Stimulated activated effector memory CD8-positive, alpha-beta T cell treated with anti-CD3 and anti-CD28 coated beads, Interleukin-12 subunit alpha, Interleukin-12 subunit beta, amount 100 ng/mL, for 72 hours (primary cell): ENCODE measurements around the gene DIP2B.
A peak's percentile ranks its signal among the peaks of the same experiment; 100 is the strongest.
"Not testable (repeated sequence)": the region's sequence is repeated elsewhere in the genome, so short reads cannot be mapped to it uniquely, and the experiment has no call there.

Experiments
- ATAC-seq: fragments of 150-1000 bp; cut with Tn5 transposase; 2 replicates; pipeline ENCODE4 v1.10.0; 2021
- DNase-seq, 2 donors: peaks; one replicate each; pipeline ENCODE4 v3.0.0; 2021 to 2022; ENCODE audit warnings: low spot score in 2 of 2
- H3K27ac Mint-ChIP-seq: one replicate; pipeline ENCODE4 v1.8.0; 2022; ENCODE audit warnings: mild to moderate bottlenecking, mixed read lengths
- H3K36me3 Mint-ChIP-seq: one replicate; pipeline ENCODE4 v1.8.0; 2022; ENCODE audit warnings: mild to moderate bottlenecking, mixed read lengths
- H3K4me1 Mint-ChIP-seq: one replicate; pipeline ENCODE4 v1.8.0; 2022; ENCODE audit warnings: mixed read lengths
- H3K4me3 Mint-ChIP-seq: one replicate; pipeline ENCODE4 v1.8.0; 2022; ENCODE audit warnings: mild to moderate bottlenecking, mixed read lengths
- H3K9me3 Mint-ChIP-seq: one replicate; pipeline ENCODE4 v1.8.0; 2022; ENCODE audit warnings: mixed read lengths

DIP2B gene

GRCh38 chr12:50554651-50555050 lies 49.9 kb downstream of the DIP2B start:
- no peaks in the 10 kb centered on the region for H3K9me3 Mint-ChIP-seq
- no peak for ATAC-seq
- H3K4me1 Mint-ChIP-seq = peaks cover 23% of the 10 kb centered on the region
- no peak overlapping the region for H3K4me3 Mint-ChIP-seq
- H3K36me3 Mint-ChIP-seq = no peaks in the 10 kb centered on the region
- DNase-seq = no peak
- H3K27ac Mint-ChIP-seq = peak overlapping the region; percentile 79

GRCh38 chr12:50555471-50555885 lies 50.7 kb downstream of the DIP2B start:
- H3K36me3 Mint-ChIP-seq = no peaks in the 10 kb centered on the region
- H3K4me1 Mint-ChIP-seq = peaks cover 23% of the 10 kb centered on the region
- ATAC-seq (peak; percentile 92), DNase-seq (no peak)
- peak overlapping the region; percentile 79 for H3K27ac Mint-ChIP-seq
- H3K4me3 Mint-ChIP-seq = peak overlapping the region; percentile 2
- H3K9me3 Mint-ChIP-seq = no peaks in the 10 kb centered on the region

DNA sequence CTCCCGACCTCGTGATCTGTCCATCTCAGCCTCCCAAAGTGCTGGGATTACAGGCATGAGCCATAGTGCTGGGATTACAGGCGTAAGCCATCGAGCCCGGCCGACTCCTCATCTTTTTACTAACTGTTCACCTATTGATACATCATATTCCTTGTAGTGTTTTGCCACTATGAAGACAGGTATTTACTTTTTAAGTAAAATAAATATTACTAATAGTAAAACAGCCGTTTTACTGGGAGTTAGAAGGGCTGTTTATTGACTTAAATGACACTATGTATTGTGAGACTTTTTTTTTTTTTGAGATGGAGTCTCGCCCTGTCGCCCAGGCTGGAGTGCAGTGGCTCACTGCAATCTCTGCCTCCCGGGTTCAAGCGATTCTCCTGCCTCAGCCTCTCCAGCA lies 51.5 kb downstream of the DIP2B start:
- no peaks in the 10 kb centered on the region for H3K36me3 Mint-ChIP-seq
- peak overlapping the region; percentile 79 for H3K27ac Mint-ChIP-seq
- no peak overlapping the region for H3K4me3 Mint-ChIP-seq
- DNase-seq = no peak
- no peak for ATAC-seq
- H3K4me1 Mint-ChIP-seq = peaks cover 23% of the 10 kb centered on the region
- no peaks in the 10 kb centered on the region for H3K9me3 Mint-ChIP-seq

- not testable (repeated sequence) for H3K4me3 Mint-ChIP-seq, ATAC-seq, H3K36me3 Mint-ChIP-seq, H3K27ac Mint-ChIP-seq, DNase-seq, H3K9me3 Mint-ChIP-seq
- H3K4me1 Mint-ChIP-seq = peaks cover 23% of the 10 kb centered on the region
Measured at GRCh38 chr12:50556796-50557195, 52.0 kb downstream of the DIP2B start.

DNA sequence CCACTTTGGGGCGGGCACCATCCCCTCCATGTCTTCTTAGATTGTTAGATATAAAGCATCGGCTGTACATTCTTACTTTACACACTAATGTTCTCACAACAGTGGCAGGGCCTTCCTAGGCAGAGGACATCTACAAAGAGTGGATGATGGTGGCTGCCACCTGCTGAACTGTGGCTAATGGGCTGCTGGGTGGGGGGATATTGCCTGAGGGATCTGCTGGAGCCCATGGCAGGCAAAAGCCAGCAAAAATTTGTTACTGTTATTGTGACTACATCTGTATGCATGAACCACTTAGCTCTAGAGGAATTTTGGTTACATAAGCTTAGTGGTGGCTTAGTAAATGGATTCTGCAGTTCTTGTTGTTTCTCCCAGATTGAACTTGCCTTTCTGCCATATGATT lies 52.6 kb downstream of the DIP2B start:
- Mint-ChIP-seq H3K36me3 (no peaks in the 10 kb centered on the region), H3K4me1 (peaks cover 23% of the 10 kb centered on the region), H3K9me3 (no peaks in the 10 kb centered on the region), H3K27ac (no peak overlapping the region), H3K4me3 (no peak overlapping the region)
- ATAC-seq = no peak
- DNase-seq = no peak

GRCh38 chr12:50558970-50559369 lies 54.2 kb downstream of the DIP2B start:
- Mint-ChIP-seq H3K4me1 (peaks cover 24% of the 10 kb centered on the region), H3K27ac (no peak overlapping the region), H3K9me3 (no peaks in the 10 kb centered on the region), H3K36me3 (no peaks in the 10 kb centered on the region), H3K4me3 (no peak overlapping the region)
- DNase-seq (no peak), ATAC-seq (no peak)

GRCh38 chr12:50562520-50563433 lies 58.0 kb downstream of the DIP2B start:
- peaks cover 15% of the 10 kb centered on the region for H3K4me1 Mint-ChIP-seq
- DNase-seq = no peak
- no peak overlapping the region for H3K4me3 Mint-ChIP-seq
- H3K27ac Mint-ChIP-seq = no peak overlapping the region
- no peaks in the 10 kb centered on the region for H3K36me3 Mint-ChIP-seq
- H3K9me3 Mint-ChIP-seq = no peaks in the 10 kb centered on the region
- no peak for ATAC-seq

DNA sequence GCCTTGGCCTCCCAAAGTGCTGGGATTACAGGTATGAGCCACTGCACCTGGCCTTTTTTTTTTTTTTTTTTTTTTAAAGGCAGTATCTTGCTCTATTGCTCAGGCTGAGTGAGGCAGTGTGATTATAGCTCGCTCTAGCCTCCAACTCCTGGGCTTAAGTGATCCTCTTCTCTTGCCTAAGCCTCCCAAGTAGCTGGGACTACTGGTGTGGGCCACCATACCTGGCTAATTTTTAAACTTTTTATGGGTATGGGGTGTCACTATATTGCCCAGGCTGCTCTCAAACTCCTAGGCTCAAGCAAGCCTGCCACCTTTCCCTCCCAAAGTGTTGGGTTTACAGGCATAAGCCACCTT lies 58.6 kb downstream of the DIP2B start:
- ATAC-seq (no peak), DNase-seq (no peak)
- H3K9me3 Mint-ChIP-seq = no peaks in the 10 kb centered on the region
- H3K4me1 Mint-ChIP-seq = peaks cover 15% of the 10 kb centered on the region
- no peaks in the 10 kb centered on the region for H3K36me3 Mint-ChIP-seq
- H3K27ac Mint-ChIP-seq = peak overlapping the region; percentile 14
- no peak overlapping the region for H3K4me3 Mint-ChIP-seq

DNA sequence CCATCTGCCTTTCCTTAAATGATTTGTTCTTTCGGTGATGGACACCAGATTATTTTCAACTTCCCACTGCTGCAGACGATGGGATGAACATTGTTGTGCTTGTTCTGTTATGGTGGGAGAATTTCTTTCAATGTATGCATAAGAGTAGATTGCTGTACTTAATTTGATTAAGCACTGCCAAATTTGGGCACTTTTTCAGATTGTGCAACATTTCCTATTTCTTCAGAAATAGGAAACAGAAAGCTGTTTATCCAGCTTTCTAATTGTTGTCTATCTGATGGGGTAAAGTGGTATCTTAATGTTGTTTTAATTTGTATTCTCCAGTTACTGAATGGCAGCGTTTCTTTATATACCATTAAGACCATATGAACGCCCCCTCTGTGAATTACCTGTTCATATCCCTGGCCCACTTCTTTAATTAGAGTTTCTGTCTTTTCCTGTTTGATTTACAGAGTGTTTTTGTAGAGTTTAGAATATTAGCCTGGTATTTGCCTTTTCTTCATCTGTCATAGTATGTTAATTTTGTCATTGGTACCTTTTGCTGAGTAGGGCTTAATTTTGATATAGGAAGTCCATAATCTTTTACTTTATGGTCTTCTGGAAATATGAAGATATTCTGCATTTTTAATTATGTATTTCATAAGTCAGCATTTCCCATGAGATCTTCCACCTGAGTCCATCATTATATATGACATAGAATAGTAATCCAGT lies 59.6 kb downstream of the DIP2B start:
- ATAC-seq (no peak), DNase-seq (no peak)
- Mint-ChIP-seq H3K36me3 (no peaks in the 10 kb centered on the region), H3K27ac (peak overlapping the region; percentile 14), H3K4me3 (no peak overlapping the region), H3K9me3 (no peaks in the 10 kb centered on the region), H3K4me1 (peaks cover 20% of the 10 kb centered on the region)

DNA sequence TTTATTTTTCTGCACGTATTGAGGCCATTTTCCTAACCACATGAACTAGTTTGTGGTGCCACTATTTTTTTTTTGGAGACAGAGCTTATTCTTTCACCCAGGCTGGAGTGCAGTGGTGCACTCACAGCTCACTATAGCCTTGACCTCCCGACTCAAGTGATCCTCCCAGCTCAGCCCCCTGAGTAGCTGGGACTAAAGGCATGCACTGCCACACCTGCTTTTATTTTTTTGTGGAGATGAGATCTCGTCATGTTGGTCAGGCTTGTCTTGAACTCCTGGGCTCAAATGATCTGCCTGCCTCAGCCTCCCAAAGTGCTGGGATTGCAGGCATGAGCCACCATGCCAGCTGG lies 60.1 kb downstream of the DIP2B start:
- H3K4me1 Mint-ChIP-seq = peaks cover 20% of the 10 kb centered on the region
- H3K27ac Mint-ChIP-seq = no peak overlapping the region
- no peak for DNase-seq
- ATAC-seq = no peak
- no peaks in the 10 kb centered on the region for H3K9me3 Mint-ChIP-seq
- H3K36me3 Mint-ChIP-seq = no peaks in the 10 kb centered on the region
- no peak overlapping the region for H3K4me3 Mint-ChIP-seq

- Mint-ChIP-seq H3K4me3 (no peak overlapping the region), H3K9me3 (no peaks in the 10 kb centered on the region), H3K27ac (no peak overlapping the region), H3K4me1 (peaks cover 20% of the 10 kb centered on the region), H3K36me3 (no peaks in the 10 kb centered on the region)
- ATAC-seq = no peak
- DNase-seq = no peak
Measured at GRCh38 chr12:50566066-50566465, 61.3 kb downstream of the DIP2B start.

DNA sequence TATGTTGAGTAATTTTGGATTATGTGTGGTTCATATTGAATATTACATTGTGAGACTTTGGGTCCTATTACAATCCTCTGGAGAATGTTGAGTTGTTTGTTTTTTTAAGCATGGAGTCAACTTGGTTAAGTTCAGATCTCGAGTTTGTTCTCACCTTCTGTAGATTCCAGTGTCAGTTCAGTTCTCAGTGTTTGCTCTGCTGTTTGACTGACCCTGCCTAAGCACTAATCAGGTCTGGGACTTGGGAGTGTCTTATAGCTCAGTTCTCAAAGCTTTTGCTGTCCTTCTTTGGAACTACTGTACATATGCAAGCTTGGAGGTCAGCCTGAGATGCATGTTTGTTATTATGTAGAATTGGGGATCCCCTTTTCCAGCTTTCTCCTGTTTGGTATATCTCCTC lies 63.1 kb downstream of the DIP2B start:
- Mint-ChIP-seq H3K4me1 (peaks cover 26% of the 10 kb centered on the region), H3K9me3 (no peaks in the 10 kb centered on the region), H3K36me3 (no peaks in the 10 kb centered on the region), H3K4me3 (no peak overlapping the region), H3K27ac (no peak overlapping the region)
- DNase-seq (no peak), ATAC-seq (no peak)

DNA sequence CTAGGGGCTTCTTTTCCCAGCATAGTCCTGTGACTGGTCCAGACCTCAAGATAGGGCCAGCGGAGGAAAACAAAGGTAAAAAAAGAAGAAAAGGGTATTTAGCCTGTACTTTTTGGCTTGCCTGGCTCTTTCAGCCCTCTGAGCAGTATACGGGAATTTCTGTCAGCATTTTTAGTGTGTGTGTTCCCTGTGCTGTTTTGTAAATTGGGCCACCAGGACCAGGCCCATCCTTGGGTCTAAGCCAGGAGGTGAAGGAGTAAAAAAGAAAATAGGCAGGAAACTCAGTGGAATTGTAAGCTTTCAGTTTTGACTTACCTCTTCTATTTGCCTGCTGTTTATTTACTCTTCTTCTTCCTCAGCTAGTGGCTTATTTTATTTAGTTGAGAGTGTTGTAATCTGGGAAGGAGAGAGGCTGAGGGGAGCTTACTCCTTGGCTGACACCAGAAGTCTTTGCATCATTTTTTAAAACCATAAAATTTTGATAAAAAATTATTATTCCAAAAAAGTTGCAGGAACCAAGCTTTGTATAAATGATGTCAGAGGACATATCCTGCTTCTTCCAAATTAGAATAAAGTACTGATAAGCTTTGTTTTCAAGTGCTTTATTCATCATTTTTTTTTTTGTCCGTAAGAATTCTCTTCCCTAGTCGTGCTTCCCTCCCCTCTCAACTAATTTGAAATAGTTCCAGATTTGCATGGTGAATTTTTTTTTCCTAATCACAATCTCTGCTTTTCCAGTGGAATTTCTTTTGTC lies 63.7 kb downstream of the DIP2B start:
- H3K36me3 Mint-ChIP-seq = no peaks in the 10 kb centered on the region
- DNase-seq = no peak
- H3K4me3 Mint-ChIP-seq = no peak overlapping the region
- no peaks in the 10 kb centered on the region for H3K9me3 Mint-ChIP-seq
- ATAC-seq = no peak
- H3K4me1 Mint-ChIP-seq = peaks cover 26% of the 10 kb centered on the region
- H3K27ac Mint-ChIP-seq = peak overlapping the region; percentile 78

GRCh38 chr12:50569321-50569720 lies 64.5 kb downstream of the DIP2B start:
- no peaks in the 10 kb centered on the region for H3K36me3 Mint-ChIP-seq
- H3K27ac Mint-ChIP-seq = peak overlapping the region; percentile 78
- peaks cover 18% of the 10 kb centered on the region for H3K4me1 Mint-ChIP-seq
- H3K4me3 Mint-ChIP-seq = no peak overlapping the region
- H3K9me3 Mint-ChIP-seq = no peaks in the 10 kb centered on the region
- ATAC-seq (no peak), DNase-seq (no peak)

DNA sequence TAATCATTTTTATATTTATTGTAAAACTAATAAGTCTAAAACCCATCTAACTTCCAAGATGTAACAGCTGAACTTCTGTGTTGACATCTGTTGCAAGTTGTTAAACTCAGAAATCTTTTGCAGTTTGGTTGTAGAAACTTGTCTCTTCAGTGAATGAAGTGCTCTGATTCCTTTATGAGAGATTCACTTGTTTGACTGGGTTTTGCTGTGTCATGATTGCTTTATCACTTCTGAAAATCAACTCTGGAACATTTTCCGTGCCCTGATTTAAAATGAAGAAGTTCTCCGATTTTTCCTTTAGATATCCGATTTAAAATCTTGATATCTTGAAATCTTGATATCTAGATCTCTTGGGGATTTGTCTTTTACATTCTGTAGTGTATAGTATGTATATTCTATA lies 65.1 kb downstream of the DIP2B start:
- H3K4me3 Mint-ChIP-seq = no peak overlapping the region
- no peaks in the 10 kb centered on the region for H3K9me3 Mint-ChIP-seq
- no peak for DNase-seq
- peaks cover 15% of the 10 kb centered on the region for H3K4me1 Mint-ChIP-seq
- no peak for ATAC-seq
- H3K36me3 Mint-ChIP-seq = no peaks in the 10 kb centered on the region
- H3K27ac Mint-ChIP-seq = no peak overlapping the region
